Measurements from ENCODE around the gene FUT2.

Gene FUT2

DNA sequence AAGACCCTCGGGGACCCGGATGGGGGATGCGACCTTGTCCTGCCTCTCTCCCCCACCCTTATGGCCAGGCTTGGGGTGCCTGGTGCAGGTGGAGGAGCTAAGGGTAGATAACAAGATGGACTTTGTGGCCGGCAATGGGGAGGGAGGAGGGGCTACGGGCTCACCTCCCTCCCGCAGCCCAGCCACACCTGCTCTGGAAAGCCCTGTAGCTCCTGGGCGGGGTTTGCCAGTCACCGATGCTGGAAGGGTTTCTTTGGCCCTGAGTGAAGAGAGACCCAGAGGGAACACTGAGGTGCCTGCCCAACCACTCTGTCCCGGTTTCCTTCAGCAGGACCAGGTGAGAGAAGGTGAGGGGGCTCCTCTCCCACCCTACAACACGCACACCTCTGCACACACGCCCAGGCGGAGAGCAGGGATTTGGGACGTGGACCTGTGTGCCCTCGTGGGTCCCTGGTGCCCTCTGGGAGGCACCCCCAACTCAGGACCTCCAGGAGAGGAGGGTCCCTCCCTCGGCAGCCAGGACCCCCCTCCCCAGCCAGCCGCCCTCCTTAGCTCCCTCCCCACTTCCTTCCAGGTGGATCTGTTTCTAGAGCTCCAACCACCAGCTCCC lies at the start of gene FUT2:
Gene FUT2, plus strand, starts transcription at position 229 of the 610 bp plus-strand sequence. CDS start 6,986 bp downstream, outside the sequence.
- no peak for TF ChIP-seq GATA3 (IDR thresholded peaks at IDR 0.05; ENCODE audit: low read depth, low read length)
- no peak for TF ChIP-seq GATA2 (IDR thresholded peaks at IDR 0.05; ENCODE audit: low read depth, low read length)

- TF ChIP-seq GATA2 (IDR thresholded peaks at IDR 0.05; ENCODE audit: low read depth, low read length) (no peak), GATA3 (IDR thresholded peaks at IDR 0.05; ENCODE audit: low read depth, low read length) (no peak)
These were observed 49.6 kb upstream of the FUT2 start, which contains the start of gene CA11 for GRCh38 chr19:48646001-48646721. Gene CA11, minus strand, starts transcription at chr19:48646187. Its CDS starts 555 bp downstream, at chr19:48645632.

DNA sequence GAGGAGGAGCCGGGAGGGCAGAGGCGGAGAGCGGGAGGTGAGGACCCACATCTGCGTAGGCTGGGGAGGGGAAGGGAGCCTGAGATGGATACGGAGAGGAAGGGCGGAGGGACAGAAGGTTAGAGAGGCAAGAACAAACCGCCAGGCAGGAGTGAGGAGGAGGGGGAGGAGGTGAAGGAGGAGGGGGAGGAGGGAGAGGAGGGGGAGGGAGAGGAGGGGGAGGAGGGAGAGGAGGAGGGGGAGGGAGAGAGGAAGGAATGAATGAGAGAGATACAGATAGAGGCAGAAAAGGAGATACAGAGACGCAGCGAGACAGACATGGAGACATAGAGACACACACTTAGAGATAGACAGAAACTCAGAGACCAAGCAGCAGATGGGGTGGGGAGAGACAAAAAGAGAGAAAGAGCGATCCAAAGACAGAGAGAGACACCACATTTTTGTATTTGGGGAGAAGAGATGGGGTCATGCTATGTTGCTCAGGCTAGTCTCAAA lies 49.0 kb upstream of the FUT2 start:
- TF ChIP-seq GATA2 (IDR thresholded peaks at IDR 0.05; ENCODE audit: low read depth, low read length) = no peak
- TF ChIP-seq GATA3 (IDR thresholded peaks at IDR 0.05; ENCODE audit: low read depth, low read length) = no peak

DNA sequence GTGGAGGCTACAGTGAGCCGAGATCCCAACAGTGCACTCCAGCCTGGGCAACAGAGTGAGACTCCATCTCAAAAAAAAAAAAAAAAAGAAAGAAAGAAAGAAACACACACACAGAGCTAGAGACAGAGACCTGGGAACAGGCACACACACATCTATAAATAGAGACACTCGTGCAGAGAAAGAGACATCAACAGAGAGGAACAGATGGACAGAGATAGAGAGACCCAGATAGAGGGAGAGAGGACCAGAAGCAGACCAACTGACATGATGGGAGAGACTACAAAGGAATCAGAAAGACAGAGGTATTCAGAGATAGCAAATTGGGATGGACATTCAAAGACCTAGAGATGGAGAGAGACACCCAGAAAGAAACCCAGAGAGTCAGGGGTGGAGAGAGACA lies 47.6 kb upstream of the FUT2 start:
- TF ChIP-seq GATA2 (IDR thresholded peaks at IDR 0.05; ENCODE audit: low read depth, low read length) = no peak
- TF ChIP-seq GATA3 (IDR thresholded peaks at IDR 0.05; ENCODE audit: low read depth, low read length) = no peak

DNA sequence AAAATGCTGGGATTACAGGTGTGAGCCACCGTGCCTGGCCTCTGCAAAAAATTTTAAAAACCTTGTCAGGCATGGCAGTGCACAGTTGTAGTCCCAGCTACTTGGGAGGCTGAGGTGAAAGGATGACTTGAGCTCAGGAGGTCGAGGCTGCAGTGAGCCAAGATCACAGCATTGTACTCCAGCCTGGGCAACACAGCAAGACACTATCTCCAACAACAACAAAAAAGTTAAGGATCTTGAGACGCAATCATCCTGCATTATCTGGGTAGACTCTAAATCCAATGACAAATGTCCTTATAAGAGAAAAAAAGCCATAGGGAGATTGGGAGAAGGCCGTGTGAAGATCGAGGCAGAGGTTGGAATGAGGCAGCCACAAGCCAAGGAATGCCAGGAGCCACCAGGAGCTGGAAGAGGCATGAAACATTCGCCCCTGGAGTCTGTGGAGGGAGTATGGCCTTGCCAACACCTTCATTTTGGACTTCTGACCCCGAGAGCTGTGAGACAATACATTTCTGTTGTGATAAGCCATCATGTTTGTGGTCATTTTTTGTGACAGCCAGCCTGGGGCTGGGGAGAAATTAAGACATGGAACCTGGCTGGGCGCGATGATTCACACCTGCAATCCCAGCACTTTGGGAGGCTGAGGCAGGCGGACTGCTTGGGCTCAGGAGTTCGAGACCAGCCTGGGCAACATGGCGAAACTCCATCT lies 44.6 kb upstream of the FUT2 start:
- no peak for TF ChIP-seq GATA2 (IDR thresholded peaks at IDR 0.05; ENCODE audit: low read depth, low read length)
- no peak for TF ChIP-seq GATA3 (IDR thresholded peaks at IDR 0.05; ENCODE audit: low read depth, low read length)

DNA sequence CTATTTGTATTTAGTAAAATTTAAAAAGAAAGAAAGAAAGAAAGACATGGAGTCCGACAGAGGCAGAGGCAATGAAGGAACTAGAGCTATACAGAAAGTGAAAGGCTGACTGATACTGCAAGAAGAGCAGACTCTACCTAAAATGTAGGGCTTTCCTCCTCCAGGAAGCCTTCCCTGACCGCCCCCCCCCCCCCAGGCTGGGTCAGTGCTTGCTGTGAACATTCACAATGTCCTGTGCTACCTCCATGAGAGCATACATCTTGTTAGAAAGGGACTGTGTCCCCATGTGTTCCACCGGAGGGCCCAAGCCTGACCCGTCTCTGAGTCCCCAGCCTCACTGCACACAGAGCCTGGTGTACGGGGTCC lies 44.1 kb upstream of the FUT2 start:
- TF ChIP-seq GATA3 (IDR thresholded peaks at IDR 0.05; ENCODE audit: low read depth, low read length) (no peak), GATA2 (IDR thresholded peaks at IDR 0.05; ENCODE audit: low read depth, low read length) (no peak)

DNA sequence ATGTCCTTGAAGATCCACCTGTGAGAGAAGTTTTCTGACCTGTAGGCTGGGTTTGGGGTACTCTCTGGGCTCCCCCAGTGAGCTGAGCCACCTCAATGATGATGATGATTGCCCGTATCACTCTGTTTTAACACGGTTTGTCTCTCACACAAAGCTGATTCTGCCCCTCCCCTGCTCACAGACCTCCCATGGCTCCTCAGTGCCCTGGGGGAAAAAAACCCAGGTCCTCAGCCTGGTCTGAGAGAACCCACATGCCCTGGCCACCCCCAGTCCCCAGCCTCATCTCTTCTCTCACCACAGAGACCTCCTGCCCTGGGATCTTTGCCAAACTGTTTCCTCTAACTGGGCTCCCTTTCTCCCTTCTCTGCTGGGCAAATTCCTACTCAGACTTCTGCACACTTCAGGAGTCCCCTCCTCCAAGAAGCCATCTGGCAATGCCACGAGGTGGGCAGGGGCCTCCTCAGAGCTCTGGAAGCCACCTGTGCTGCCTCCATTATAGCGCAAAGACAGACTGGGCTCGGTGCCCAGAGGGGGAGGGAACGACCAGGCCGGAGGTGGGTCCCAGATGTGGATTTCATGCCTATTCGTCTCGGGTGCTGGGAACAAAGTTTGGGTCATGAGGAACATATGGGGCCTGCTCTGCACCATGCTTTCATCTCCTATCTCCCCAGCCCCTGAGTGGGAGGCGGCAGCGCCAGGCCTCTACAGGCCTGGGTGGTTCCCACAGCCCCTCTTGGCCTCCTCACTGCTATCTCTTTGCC lies 41.3 kb upstream of the FUT2 start:
- TF ChIP-seq GATA3 (IDR thresholded peaks at IDR 0.05; ENCODE audit: low read depth, low read length) (no peak), GATA2 (IDR thresholded peaks at IDR 0.05; ENCODE audit: low read depth, low read length) (no peak)

DNA sequence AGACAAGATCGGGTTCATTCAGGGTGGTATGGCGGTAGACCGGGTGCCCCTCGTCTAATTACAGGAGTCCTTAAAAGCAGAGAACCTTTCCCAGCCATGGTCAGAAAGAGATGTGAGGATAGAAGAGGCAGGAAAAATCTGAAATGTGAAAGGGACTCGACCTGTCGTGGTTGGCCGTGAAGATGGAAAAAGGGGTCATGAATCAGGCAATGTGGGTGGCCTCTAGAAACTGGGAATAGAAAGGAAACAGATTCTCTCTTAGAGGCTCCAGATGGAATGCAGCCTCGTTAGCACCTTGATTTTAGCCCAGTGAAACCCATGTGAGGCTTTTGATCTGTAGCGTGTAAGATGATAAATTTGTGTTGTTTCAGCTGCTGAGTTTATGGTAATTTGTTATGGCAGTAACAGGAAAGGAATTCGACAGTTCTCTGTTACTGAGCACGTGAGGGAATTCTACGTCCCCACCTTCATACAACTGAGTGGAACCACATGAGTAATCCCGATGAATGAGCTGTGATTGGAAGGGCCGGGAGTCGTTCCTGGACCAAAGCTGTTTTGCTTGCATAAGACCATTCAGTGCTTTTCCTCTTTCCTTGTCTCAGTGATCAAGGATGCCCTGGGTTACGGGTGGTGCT lies 38.8 kb upstream of the FUT2 start:
- TF ChIP-seq GATA2 (IDR thresholded peaks at IDR 0.05; ENCODE audit: low read depth, low read length) (no peak), GATA3 (IDR thresholded peaks at IDR 0.05; ENCODE audit: low read depth, low read length) (no peak)

DNA sequence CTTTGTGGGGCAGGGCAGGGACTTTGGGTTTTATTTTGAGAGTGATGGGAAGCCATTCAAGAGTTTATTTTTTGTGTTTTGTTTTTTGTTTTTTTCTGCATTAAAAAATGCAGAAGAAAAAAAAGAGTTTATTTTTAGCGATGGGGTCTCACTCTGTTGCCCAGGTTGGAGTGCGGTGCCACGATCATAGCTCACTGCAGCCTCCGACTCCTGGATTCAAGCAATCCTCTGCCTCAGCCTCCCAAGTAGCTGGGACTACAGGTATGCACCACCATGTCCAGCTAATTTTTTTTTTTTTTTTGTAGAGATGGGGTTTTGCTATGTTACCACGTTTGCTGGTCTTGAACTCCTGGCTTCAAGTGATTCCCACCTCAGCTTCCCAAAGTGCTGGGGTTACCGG lies 37.3 kb upstream of the FUT2 start:
- TF ChIP-seq GATA2 (IDR thresholded peaks at IDR 0.05; ENCODE audit: low read depth, low read length) (no peak), GATA3 (IDR thresholded peaks at IDR 0.05; ENCODE audit: low read depth, low read length) (no peak)

GRCh38 chr19:48659768-48660167 lies 36.0 kb upstream of the FUT2 start:
- TF ChIP-seq GATA2 (IDR thresholded peaks at IDR 0.05; ENCODE audit: low read depth, low read length) (no peak), GATA3 (IDR thresholded peaks at IDR 0.05; ENCODE audit: low read depth, low read length) (no peak)

GRCh38 chr19:48660852-48661710 lies 34.7 kb upstream of the FUT2 start:
- TF ChIP-seq GATA2 (IDR thresholded peaks at IDR 0.05; ENCODE audit: low read depth, low read length) (no peak), GATA3 (IDR thresholded peaks at IDR 0.05; ENCODE audit: low read depth, low read length) (no peak)

- TF ChIP-seq GATA3 (IDR thresholded peaks at IDR 0.05; ENCODE audit: low read depth, low read length) (no peak), GATA2 (IDR thresholded peaks at IDR 0.05; ENCODE audit: low read depth, low read length) (no peak)
These were observed 34.1 kb upstream of the FUT2 start for GRCh38 chr19:48661711-48662090.

DNA sequence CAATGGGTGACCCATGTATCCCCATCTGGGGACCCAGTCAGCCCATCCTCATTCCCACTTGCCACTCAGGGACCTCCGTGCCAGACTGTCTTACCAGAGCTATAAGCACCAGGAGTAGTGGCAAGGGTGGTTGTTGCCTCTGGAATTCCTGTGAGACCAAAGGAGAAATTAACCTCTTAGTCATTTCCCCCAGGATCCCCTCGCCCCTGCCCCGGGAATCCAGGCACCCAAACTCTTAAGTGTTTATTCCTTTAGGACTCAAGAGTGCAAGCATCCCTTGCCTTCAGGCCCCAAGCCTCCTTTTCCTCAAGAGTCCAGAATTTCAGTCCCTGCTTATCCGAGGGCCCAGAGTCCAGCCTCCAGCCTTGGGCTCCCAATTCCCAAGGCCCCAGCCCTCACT lies 32.1 kb upstream of the FUT2 start:
- TF ChIP-seq GATA2 (IDR thresholded peaks at IDR 0.05; ENCODE audit: low read depth, low read length) = no peak
- TF ChIP-seq GATA3 (IDR thresholded peaks at IDR 0.05; ENCODE audit: low read depth, low read length) = no peak
